Measurements from ENCODE around the gene MYO1D. TPM values are rescaled to one million over a fixed set of nuclear protein-coding genes. Genes with fewer than 3 reads are reported as not detected.

The MYO1D gene
- total and polyA plus RNA-seq, 4 donors = 22.0 to 75.8 (median 61.4) TPM

DNA sequence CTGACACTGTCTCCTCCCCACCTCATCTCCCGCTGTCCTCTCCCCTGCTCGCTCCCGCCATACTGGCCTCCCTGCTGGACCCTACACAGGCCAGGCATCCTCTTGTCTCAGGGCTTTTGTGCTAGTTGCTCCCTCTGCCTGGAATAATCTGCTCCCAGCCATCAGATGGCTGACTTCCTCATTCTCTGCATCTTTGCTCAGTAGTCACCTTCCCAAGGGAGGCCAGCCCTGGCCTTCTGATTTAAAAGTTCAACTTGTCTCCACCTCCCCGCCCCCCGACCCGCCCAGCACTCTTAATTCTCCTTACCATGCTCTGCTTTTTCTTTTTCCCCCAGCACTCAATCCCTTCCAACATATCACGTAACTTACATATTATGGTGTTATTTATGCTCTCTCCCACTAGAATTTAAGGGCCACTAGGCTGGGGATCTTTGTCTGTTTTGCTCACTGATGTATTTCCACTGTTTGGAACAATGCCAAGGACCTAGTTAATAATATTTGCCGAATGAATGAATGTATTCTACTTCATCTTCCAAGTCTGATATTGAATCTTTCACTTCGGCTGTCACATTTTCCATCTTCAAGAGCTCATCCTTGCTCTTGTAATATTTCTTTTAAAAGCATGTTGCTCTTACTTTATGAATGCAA is 211.9 kb downstream of the MYO1D start:
- Histone ChIP-seq H3K27ac (ENCODE audit: low read depth in 1 of 2, low read length in 1 of 2) (no peak overlapping the region), H3K9ac (ENCODE audit: insufficient read depth in 1 of 2, low read length in 2 of 2) (no peak overlapping the region), H3K4me1 (ENCODE audit: control insufficient read depth in 5 of 5, insufficient read depth in 5 of 5, low read length in 5 of 5) (no peaks in the 10 kb centered on the region), H3K27me3 (ENCODE audit: control insufficient read depth in 3 of 3, insufficient read depth in 3 of 3, low read length in 2 of 3) (no peaks in the 10 kb centered on the region), H3K36me3 (ENCODE audit: control insufficient read depth in 4 of 4, insufficient read depth in 4 of 4, low read length in 4 of 4) (peaks cover 0 to 1% (median 0%) of the 10 kb centered on the region in 4 donors), H3K4me3 (no peak overlapping the region), H3K9me3 (ENCODE audit: control insufficient read depth in 4 of 4, insufficient read depth in 3 of 4, low read length in 3 of 4) (no peaks in the 10 kb centered on the region)
- TF ChIP-seq, protein P1, sequence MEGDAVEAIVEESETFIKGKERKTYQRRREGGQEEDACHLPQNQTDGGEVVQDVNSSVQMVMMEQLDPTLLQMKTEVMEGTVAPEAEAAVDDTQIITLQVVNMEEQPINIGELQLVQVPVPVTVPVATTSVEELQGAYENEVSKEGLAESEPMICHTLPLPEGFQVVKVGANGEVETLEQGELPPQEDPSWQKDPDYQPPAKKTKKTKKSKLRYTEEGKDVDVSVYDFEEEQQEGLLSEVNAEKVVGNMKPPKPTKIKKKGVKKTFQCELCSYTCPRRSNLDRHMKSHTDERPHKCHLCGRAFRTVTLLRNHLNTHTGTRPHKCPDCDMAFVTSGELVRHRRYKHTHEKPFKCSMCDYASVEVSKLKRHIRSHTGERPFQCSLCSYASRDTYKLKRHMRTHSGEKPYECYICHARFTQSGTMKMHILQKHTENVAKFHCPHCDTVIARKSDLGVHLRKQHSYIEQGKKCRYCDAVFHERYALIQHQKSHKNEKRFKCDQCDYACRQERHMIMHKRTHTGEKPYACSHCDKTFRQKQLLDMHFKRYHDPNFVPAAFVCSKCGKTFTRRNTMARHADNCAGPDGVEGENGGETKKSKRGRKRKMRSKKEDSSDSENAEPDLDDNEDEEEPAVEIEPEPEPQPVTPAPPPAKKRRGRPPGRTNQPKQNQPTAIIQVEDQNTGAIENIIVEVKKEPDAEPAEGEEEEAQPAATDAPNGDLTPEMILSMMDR (IDR thresholded peaks at IDR 0.05; ENCODE audit: control extremely low read depth, extremely low read depth) = no peak
- DNase-seq = no peak
- no peak for ATAC-seq (ENCODE audit: insufficient read depth, low FRiP score)
- 87 to 90% methylated on average over 9 of the region's 9 CpGs for WGBS, 2 donors

DNA sequence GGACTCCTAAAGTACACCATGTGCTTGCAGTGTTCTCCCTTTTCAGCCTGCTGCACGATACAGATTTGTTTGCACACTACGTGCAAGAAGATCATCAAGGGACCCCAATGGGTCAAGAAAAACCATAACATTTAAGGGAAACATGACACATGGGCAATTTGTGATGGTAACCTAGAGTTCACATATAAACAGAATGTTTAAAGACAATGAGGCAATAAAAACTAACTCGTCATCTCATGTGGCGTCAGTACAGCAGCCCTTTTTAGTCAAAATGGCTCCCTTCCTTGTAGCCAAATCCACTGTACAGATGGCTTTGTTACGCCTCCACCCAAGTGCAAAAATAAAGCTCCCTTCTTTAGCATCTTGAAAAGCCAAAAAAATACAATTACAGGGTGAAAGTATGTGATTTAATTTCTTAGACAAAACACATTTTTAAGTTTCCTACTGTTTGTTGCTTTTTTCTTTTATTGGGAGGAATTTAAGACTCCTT is 216.4 kb downstream of the MYO1D start:
- ATAC-seq (ENCODE audit: insufficient read depth, low FRiP score) (no peak), DNase-seq (no peak)
- TF ChIP-seq, protein P1 (IDR thresholded peaks at IDR 0.05; ENCODE audit: control extremely low read depth, extremely low read depth) = no peak
- Histone ChIP-seq H3K4me3 (no peak overlapping the region), H3K9me3 (ENCODE audit: control insufficient read depth in 4 of 4, insufficient read depth in 3 of 4, low read length in 3 of 4) (no peaks in the 10 kb centered on the region), H3K9ac (ENCODE audit: insufficient read depth in 1 of 2, low read length in 2 of 2) (no peak overlapping the region), H3K27me3 (ENCODE audit: control insufficient read depth in 3 of 3, insufficient read depth in 3 of 3, low read length in 2 of 3) (no peaks in the 10 kb centered on the region), H3K4me1 (ENCODE audit: control insufficient read depth in 5 of 5, insufficient read depth in 5 of 5, low read length in 5 of 5) (peaks cover 0 to 16% (median 6%) of the 10 kb centered on the region in 5 donors), H3K27ac (ENCODE audit: low read depth in 1 of 2, low read length in 1 of 2) (no peak overlapping the region), H3K36me3 (ENCODE audit: control insufficient read depth in 4 of 4, insufficient read depth in 4 of 4, low read length in 4 of 4) (peaks cover 0 to 2% (median 0%) of the 10 kb centered on the region in 4 donors)
- 83 to 88% methylated on average over 5 of the region's 5 CpGs for WGBS, 2 donors

DNA sequence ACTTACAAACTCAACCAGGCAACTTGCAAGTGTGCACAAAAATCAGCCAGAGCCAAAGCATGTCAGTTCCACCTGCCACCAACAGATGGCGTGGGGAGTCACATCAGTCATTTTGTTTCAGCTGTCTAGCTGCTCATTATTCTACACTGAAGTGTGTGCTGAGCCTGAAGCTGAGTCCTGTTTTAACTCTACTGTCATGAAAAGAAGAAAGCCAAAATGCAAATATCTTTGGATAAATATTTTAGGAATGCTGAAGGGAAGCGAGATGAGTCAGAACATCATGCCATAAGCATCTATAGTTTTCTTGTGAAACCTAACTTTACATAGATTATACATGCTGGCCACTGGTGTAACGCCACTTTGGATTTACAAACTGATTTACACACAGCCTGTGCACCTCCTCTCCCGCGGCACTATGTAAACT is 217.5 kb downstream of the MYO1D start:
- Histone ChIP-seq H3K9ac (ENCODE audit: insufficient read depth in 1 of 2, low read length in 2 of 2) (no peak overlapping the region), H3K4me1 (ENCODE audit: control insufficient read depth in 5 of 5, insufficient read depth in 5 of 5, low read length in 5 of 5) (peaks cover 0 to 16% (median 6%) of the 10 kb centered on the region in 5 donors), H3K4me3 (no peak overlapping the region), H3K27ac (ENCODE audit: low read depth in 1 of 2, low read length in 1 of 2) (no peak overlapping the region), H3K9me3 (ENCODE audit: control insufficient read depth in 4 of 4, insufficient read depth in 3 of 4, low read length in 3 of 4) (no peaks in the 10 kb centered on the region), H3K27me3 (ENCODE audit: control insufficient read depth in 3 of 3, insufficient read depth in 3 of 3, low read length in 2 of 3) (no peaks in the 10 kb centered on the region), H3K36me3 (ENCODE audit: control insufficient read depth in 4 of 4, insufficient read depth in 4 of 4, low read length in 4 of 4) (peaks cover 0 to 4% (median 0%) of the 10 kb centered on the region in 4 donors)
- DNase-seq = peak; percentile 61 to 78 (median 67)
- 30 to 39% methylated on average over 5 of the region's 5 CpGs for WGBS, 2 donors
- TF ChIP-seq, protein P1 (IDR thresholded peaks at IDR 0.05; ENCODE audit: control extremely low read depth, extremely low read depth) = peak; percentile 77
- ATAC-seq (ENCODE audit: insufficient read depth, low FRiP score) = peak; percentile 53
